Measurements from ENCODE around the gene TTLL5. TPM values are rescaled to one million over a fixed set of nuclear protein-coding genes. Genes with fewer than 3 reads are reported as not detected.

The TTLL5 gene
- total and polyA plus RNA-seq, 2 donors (not counting 1 experiment from before 2014, with no cell fraction given), result 16.1 to 23.8 TPM

DNA sequence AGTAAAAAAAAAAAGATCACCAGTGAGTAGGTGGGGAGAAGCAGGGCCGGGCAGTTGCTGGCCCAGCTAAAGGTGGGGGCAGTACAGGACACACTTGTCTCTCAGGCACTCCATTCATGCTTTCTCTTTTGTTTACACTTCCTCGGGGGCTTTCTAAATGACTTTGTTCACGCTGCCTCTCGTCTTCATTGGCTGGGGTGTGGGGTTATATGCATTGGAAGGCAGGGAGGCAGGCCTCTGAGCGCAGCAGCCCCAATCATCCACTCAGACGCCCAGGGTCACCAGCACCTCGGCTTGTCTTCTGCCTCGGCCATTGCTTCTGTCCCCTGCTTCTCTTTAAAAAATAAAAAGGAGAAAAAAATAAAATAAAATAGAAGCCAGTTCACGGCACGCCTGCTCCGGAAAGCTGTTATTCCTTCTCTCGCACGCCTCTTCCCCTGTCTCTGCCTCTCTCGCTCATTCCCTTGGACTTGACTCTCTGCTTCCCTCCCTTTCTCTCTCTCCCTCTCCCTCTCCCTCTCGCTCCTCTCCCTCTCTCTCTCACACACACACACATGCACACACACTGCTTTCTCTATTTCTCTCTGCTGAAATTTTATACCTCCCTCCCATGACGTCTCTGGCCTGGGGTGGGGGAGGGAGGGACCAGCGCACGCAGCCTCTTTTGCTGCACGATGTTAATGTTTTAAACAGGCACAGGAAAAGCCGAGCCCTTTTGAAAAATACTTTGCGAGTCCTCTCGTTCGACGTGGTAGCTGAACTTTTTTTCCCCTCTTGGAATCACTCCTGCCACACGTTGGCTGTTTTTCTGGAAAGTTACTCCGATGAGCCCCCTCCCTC lies 320.6 kb downstream of the TTLL5 start, which contains the start of gene TGFB3:
Gene TGFB3, minus strand, starts transcription at position 570 of the 840 bp plus-strand sequence. CDS start 1,102 bp downstream, outside the sequence.
- Histone ChIP-seq H3K4me3 (replicated peaks in 1 of 4; ENCODE audit: control extremely low read depth in 1 of 4, insufficient read depth in 1 of 4, low read depth in 3 of 4, low read length in 4 of 4) (peak within 1 kb of the TSS; percentile 52 to 78 (median 68)), H3K36me3 (ENCODE audit: control insufficient read depth, insufficient read depth, low read length) (no peaks in the 10 kb centered on the region), H2AFZ (ENCODE audit: low read length) (peak within 1 kb of the TSS; percentile 70), H3K9me3 (ENCODE audit: control insufficient read depth, insufficient read depth, low read depth, low read length) (no peaks in the 10 kb centered on the region), H3K9ac (ENCODE audit: insufficient read depth, low read length) (peak within 1 kb of the TSS; percentile 92), H3K27ac (ENCODE audit: insufficient read depth, low read length) (peak within 1 kb of the TSS; percentile 82), H3K79me2 (ENCODE audit: control insufficient read depth, insufficient read depth, low read length) (no peaks in the 10 kb centered on the region), H3K4me2 (ENCODE audit: extremely low read depth, insufficient read depth, low read length) (peak within 1 kb of the TSS; percentile 88), H3K4me1 (ENCODE audit: control insufficient read depth, extremely low read depth, insufficient read depth, low read length) (peaks cover 27% of the 10 kb centered on the region), H4K20me1 (ENCODE audit: control insufficient read depth, extremely low read depth, insufficient read depth, low read length) (no peaks in the 10 kb centered on the region), H3K27me3 (ENCODE audit: control insufficient read depth, insufficient read depth, low read length) (no peaks in the 10 kb centered on the region)
- DNase-seq (ENCODE audit: low read depth in 2 of 2), result peak; percentile 94 to 97
- no peak for TF ChIP-seq EZH2 (IDR thresholded peaks at IDR 0.05; ENCODE audit: low read length, missing control alignments)
- TF ChIP-seq, protein P1, sequence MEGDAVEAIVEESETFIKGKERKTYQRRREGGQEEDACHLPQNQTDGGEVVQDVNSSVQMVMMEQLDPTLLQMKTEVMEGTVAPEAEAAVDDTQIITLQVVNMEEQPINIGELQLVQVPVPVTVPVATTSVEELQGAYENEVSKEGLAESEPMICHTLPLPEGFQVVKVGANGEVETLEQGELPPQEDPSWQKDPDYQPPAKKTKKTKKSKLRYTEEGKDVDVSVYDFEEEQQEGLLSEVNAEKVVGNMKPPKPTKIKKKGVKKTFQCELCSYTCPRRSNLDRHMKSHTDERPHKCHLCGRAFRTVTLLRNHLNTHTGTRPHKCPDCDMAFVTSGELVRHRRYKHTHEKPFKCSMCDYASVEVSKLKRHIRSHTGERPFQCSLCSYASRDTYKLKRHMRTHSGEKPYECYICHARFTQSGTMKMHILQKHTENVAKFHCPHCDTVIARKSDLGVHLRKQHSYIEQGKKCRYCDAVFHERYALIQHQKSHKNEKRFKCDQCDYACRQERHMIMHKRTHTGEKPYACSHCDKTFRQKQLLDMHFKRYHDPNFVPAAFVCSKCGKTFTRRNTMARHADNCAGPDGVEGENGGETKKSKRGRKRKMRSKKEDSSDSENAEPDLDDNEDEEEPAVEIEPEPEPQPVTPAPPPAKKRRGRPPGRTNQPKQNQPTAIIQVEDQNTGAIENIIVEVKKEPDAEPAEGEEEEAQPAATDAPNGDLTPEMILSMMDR (conservative IDR thresholded peaks at IDR 0.05 in 1 of 2, IDR thresholded peaks at IDR 0.05 in 1 of 2; ENCODE audit: low read depth in 1 of 2, low read length in 2 of 2), result no peak

DNA sequence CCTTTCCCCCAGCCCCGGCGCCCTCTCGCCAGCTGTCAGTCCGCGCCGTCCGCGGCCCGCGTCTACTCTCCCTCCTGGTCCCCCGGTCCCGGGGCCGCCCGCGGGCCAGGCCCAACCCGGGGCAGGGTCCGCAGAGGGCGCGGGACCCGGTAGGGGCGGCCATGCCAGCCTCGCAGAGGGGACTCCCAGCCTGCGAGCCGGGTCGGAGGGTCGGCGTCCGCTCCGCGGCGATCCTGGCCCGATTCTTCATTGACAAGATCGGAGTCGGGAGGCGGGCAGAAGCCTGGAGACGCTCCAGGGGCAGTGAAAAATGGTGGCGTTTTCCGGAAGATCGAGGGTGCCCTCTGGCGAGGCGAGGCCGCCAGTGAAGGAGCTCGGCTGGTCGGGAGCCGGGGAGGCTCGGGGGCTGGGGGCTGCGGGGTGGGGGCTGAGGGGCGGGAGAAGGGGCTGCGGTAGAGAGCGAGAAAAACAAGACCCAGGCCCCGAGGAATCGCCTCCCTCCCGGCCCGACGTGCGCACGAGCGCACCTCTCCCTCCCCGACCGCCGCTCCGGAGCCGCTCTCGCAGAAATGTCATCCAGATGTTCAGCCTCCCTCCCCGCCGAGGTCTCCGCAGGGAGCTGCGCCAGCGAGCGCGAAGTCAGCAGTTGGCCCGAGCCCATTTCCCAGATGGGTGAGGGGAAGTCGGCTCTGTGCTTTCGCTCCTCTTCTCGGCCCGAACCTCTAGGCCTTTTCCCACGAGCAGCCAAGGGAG lies 321.4 kb downstream of the TTLL5 start:
- Histone ChIP-seq H3K79me2 (ENCODE audit: control insufficient read depth, insufficient read depth, low read length) (no peaks in the 10 kb centered on the region), H4K20me1 (ENCODE audit: control insufficient read depth, extremely low read depth, insufficient read depth, low read length) (no peaks in the 10 kb centered on the region), H3K27ac (ENCODE audit: insufficient read depth, low read length) (peak overlapping the region; percentile 82), H3K27me3 (ENCODE audit: control insufficient read depth, insufficient read depth, low read length) (no peaks in the 10 kb centered on the region), H3K4me1 (ENCODE audit: control insufficient read depth, extremely low read depth, insufficient read depth, low read length) (peaks cover 28% of the 10 kb centered on the region), H3K36me3 (ENCODE audit: control insufficient read depth, insufficient read depth, low read length) (no peaks in the 10 kb centered on the region), H3K4me2 (ENCODE audit: extremely low read depth, insufficient read depth, low read length) (peak overlapping the region; percentile 88), H3K9me3 (ENCODE audit: control insufficient read depth, insufficient read depth, low read depth, low read length) (no peaks in the 10 kb centered on the region), H2AFZ (ENCODE audit: low read length) (peak overlapping the region; percentile 70), H3K9ac (ENCODE audit: insufficient read depth, low read length) (peak overlapping the region; percentile 92), H3K4me3 (replicated peaks in 1 of 4; ENCODE audit: control extremely low read depth in 1 of 4, insufficient read depth in 1 of 4, low read depth in 3 of 4, low read length in 4 of 4) (peak overlapping the region; percentile 52 to 78 (median 68))
- peak; percentile 69 to 83 for DNase-seq (ENCODE audit: low read depth in 2 of 2)
- no peak for TF ChIP-seq EZH2 (IDR thresholded peaks at IDR 0.05; ENCODE audit: low read length, missing control alignments)
- TF ChIP-seq, protein P1 (conservative IDR thresholded peaks at IDR 0.05 in 1 of 2, IDR thresholded peaks at IDR 0.05 in 1 of 2; ENCODE audit: low read depth in 1 of 2, low read length in 2 of 2), result peak; percentile 47 to 58

- no peaks in the 10 kb centered on the region for H3K27me3 ChIP-seq (ENCODE audit: control insufficient read depth, insufficient read depth, low read length)
- TF ChIP-seq EZH2 (IDR thresholded peaks at IDR 0.05; ENCODE audit: low read length, missing control alignments), result no peak
- TF ChIP-seq, protein P1 (conservative IDR thresholded peaks at IDR 0.05 in 1 of 2, IDR thresholded peaks at IDR 0.05 in 1 of 2; ENCODE audit: low read depth in 1 of 2, low read length in 2 of 2), result no peak
- H3K36me3 ChIP-seq (ENCODE audit: control insufficient read depth, insufficient read depth, low read length), result no peaks in the 10 kb centered on the region
- no peak overlapping the region for H3K27ac ChIP-seq (ENCODE audit: insufficient read depth, low read length)
- no peaks in the 10 kb centered on the region for H4K20me1 ChIP-seq (ENCODE audit: control insufficient read depth, extremely low read depth, insufficient read depth, low read length)
- no peaks in the 10 kb centered on the region for H3K79me2 ChIP-seq (ENCODE audit: control insufficient read depth, insufficient read depth, low read length)
- no peaks in the 10 kb centered on the region for H3K9me3 ChIP-seq (ENCODE audit: control insufficient read depth, insufficient read depth, low read depth, low read length)
- peaks cover 28% of the 10 kb centered on the region for H3K4me1 ChIP-seq (ENCODE audit: control insufficient read depth, extremely low read depth, insufficient read depth, low read length)
- H3K4me3 ChIP-seq (replicated peaks in 1 of 4; ENCODE audit: control extremely low read depth in 1 of 4, insufficient read depth in 1 of 4, low read depth in 3 of 4, low read length in 4 of 4), result peak overlapping the region; percentile 35 to 78 (median 41)
- peak overlapping the region; percentile 70 for H2AFZ ChIP-seq (ENCODE audit: low read length)
- H3K4me2 ChIP-seq (ENCODE audit: extremely low read depth, insufficient read depth, low read length), result peak overlapping the region; percentile 86
- DNase-seq (ENCODE audit: low read depth in 2 of 2), result no peak
- H3K9ac ChIP-seq (ENCODE audit: insufficient read depth, low read length), result peak overlapping the region; percentile 55
These were observed 321.9 kb downstream of the TTLL5 start for GRCh38 chr14:75983019-75983358.
